Activated CD8-positive, alpha-beta memory T cell treated with anti-CD3 and anti-CD28 coated beads, Interleukin-2, amount 50 U/mL, for 24 hours (primary cell): ENCODE results near the gene EPHA1.
"Not testable (repeated sequence)": the region's sequence is repeated elsewhere in the genome, so short reads cannot be mapped to it uniquely, and the experiment has no call there.

Experiments used
- DNase-seq: peaks from one replicate; pipeline ENCODE4 v3.0.0-alpha.2; 2020; ENCODE audit errors: extremely low read depth

EPHA1 gene

DNA sequence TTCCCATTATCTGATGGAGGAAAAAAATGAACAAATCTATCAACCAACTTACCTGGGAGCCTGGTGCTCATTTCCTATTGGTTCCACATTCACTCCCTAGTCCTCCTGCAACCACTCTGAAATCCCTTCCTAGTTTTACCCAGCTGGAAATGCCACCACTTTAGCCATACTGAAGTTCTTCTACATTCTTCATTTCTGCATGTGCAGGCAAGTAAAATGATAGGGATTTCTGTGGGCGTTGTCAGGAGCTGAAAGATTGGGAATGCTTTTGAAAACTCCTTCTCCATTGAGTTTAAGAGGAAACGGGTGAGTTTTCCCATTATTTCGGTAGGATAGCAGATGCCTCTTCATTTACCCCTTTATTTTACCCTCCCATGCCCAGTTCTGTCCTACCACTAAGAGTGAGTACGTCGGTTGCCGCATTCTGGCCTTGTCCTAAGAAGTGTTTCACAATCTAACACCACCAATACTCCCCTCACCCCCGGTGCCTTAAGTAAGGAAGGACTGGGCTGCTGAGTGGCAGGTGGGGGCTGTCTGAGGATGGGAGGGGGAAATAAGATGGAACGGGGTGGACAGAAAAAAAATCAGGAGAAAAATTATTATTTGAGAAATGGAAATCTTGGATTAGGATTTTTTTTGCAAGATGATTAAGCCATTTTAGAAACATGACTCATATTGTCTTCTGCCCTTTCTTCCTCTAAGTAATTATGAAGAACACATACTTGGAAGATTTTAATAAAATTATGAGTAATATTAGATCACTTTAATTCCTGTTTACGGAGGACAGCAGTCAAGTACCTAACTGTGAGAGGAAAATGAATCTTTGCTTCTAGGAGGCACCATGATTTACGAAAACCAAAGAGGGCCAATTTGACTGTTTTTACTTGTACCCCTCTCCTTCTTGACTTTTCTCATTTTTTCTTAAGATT lies 21.4 kb upstream of the EPHA1 start:
- no peak for DNase-seq

DNA sequence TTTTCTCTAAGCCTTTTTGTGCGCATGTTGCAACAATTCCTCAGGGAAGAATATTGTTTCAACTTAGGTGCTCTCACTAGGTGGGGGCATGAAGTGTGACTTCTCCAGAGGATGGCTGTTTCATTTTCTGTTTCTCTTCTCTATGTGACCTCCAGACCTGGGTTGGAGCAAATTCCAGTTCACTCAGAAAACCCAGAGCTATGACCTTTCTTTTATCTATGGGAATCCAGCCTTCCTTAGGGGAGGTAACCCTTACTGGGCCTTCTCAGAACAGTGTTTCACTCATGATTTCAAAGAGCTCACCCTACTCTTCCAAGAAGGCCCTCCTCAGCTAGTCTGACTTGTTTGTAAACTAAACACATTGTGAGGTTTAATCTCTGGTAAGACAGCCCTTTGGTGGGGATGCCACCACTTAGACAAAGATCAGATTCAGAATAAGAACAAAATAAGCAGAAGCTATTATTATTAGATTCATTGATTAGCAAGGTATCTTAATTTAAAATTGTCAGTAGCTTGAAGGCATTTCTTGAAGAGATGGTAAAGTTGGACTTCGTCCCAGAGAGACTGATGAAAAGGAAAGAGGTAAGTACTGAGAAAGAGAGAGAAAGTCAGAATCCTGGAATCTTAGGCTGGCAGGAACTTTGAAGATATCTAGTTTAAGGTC lies 18.0 kb upstream of the EPHA1 start:
- DNase-seq: no peak

- not testable (repeated sequence) for DNase-seq
These were observed 15.8 kb upstream of the EPHA1 start for GRCh38 chr7:143424476-143424875.

DNA sequence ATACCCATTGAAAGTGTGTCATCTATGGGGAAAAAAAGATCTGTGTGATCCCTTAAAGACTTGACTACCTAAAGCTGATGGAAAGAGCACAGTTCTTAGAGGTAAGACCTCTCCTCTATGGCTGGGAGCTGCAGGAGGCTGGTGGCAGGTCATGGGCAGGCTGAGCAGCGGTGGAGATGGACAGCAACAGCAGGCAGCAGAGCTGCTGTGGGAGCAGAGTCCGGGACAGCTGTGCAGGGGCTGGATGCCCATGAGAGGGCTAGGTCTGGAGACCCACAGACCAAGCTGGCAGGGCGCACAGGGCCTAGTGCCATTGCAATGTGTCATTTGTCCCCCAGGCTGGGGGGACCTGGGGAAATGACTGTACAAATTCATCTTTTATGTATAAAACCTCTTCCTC lies 13.4 kb upstream of the EPHA1 start:
- DNase-seq: no peak

- not testable (repeated sequence) for DNase-seq
These were observed 12.0 kb upstream of the EPHA1 start for GRCh38 chr7:143420624-143421023.

DNA sequence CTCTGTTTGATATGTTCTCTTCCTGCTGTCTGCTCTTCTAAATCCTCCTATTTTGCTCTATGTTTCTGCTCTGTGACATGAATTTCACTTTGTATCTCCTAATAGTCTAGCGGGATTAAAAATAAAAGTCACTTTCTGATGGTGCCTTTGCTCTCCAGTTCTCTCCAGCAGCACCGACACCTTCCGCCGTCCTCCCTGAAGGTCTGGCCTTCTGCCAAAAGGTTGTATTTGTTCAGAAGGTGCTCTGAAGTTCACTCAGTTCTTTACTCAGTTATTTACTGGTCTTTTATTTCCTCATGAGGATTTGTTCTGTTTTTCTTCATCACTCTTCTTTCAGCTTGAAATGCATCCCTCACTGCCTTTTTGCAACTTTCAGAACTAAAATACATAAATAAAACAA lies 11.2 kb upstream of the EPHA1 start:
- DNase-seq: no peak

GRCh38 chr7:143418681-143419458 lies 10.2 kb upstream of the EPHA1 start:
- DNase-seq: no peak

- DNase-seq: no peak
These were observed 9.2 kb upstream of the EPHA1 start for GRCh38 chr7:143417734-143418383.

GRCh38 chr7:143416565-143417149 lies 8.0 kb upstream of the EPHA1 start:
- DNase-seq: no peak

- DNase-seq: no peak
These were observed 7.2 kb upstream of the EPHA1 start for GRCh38 chr7:143415742-143416397.

GRCh38 chr7:143415209-143415608 lies 6.6 kb upstream of the EPHA1 start:
- not testable (repeated sequence) for DNase-seq

- no peak for DNase-seq
These were observed 4.5 kb upstream of the EPHA1 start for GRCh38 chr7:143413123-143413522.

GRCh38 chr7:143411976-143412708 lies 3.5 kb upstream of the EPHA1 start:
- no peak for DNase-seq

- DNase-seq: no peak
These were observed 1.9 kb upstream of the EPHA1 start for GRCh38 chr7:143410521-143411004.

GRCh38 chr7:143408252-143408685 lies 387 bp downstream of the EPHA1 start:
- DNase-seq: no peak

DNA sequence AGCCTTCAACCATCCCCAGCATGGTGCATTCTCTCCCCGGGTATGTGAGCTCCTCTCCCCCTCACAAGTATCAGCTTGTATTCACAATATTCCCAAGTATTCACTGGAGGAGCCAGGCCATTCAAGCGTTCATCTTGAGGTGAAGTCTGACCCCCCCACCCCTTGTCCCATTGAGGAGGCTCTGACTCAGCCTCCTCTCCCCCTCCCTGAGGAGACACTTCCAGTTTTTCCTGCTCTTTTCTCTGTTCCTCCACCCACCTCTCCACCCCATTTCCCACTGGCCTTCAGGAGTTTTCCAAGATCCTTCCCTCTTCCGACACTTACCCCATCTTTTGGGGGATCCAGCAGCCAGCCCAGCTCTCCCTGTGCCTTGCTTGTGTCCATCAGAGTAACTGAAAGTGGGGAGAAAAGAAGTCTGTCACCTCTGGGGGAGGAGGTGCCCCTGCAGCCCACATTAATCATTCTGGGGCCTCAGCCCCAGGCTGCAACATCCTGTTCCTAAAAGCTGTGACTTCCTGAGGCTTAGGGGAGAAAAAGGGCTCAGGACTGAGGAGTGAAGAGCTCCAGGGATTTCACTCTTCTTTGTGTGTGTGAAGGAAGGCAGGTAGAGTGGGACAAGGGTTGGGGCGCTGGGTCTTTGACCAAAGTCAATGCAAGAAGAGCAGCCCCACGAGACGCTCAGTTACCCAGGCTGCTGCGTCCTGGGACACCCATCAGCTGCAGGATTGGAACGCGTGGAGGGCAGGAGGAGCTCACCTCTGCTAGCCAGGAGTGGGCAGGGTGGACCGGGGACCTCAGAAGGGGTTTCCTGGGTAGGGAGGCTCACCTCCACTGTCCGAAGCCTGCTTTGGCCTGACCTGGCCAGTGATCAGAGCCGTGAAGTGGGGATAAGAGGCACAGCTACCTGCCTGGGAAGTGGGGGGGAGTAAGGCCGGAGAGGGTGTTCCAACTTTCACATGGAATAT lies 1.1 kb downstream of the EPHA1 start:
- DNase-seq: no peak

DNA sequence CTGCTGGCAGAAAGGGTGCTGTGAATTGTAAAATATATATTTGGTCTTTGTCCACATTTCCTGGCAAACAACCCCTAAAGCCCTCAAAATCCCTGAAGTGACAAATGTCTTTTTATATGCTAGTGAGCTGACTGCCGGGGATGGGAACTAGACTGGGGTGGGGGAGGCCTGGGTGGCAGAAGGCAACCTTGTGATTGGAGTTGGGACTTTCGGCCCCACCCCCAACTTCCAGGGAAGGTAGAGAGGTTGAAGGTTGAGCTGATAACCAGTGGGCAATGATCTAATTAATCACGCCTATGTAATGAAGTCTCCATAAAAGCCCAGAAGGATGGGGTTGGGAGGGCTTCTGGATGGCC lies 2.7 kb downstream of the EPHA1 start:
- no peak for DNase-seq

GRCh38 chr7:143405173-143406001 lies 3.3 kb downstream of the EPHA1 start:
- no peak for DNase-seq
